NT2/D1 (cell line): ENCODE data around the gene RHBDL3.
"Not testable (repeated sequence)": the region's sequence is repeated elsewhere in the genome, so short reads cannot be mapped to it uniquely, and the experiment has no call there.

ENCODE experiments used
- DNase-seq: peaks from one replicate; pipeline ENCODE4 v3.0.0-alpha.2; 2011; ENCODE audit warnings: low read depth, low spot score
- H3K27me3 ChIP-seq: 2 replicates; pipeline ENCODE4 v1.6.0; 2011; ENCODE audit warnings: mild to moderate bottlenecking; ENCODE audit not compliant: insufficient read length, insufficient read depth
- H3K36me3 ChIP-seq: 2 replicates; pipeline ENCODE4 v1.6.1; 2011; ENCODE audit warnings: mild to moderate bottlenecking, low read length, mixed read lengths; ENCODE audit not compliant: insufficient read depth, insufficient read length
- H3K4me1 ChIP-seq: 2 replicates; pipeline ENCODE4 v1.5.1; 2011; ENCODE audit not compliant: insufficient read depth, insufficient read length
- H3K4me3 ChIP-seq: 2 replicates; pipeline ENCODE4 v1.5.1; 2011; ENCODE audit warnings: low read depth; ENCODE audit not compliant: insufficient read length
- H3K9ac ChIP-seq: 2 replicates; pipeline ENCODE4 v1.6.0; 2011; ENCODE audit warnings: low read depth; ENCODE audit not compliant: insufficient read length
- H3K9me3 ChIP-seq: 2 replicates; pipeline ENCODE4 v1.5.1; 2011; ENCODE audit warnings: mild to moderate bottlenecking, low read length; ENCODE audit not compliant: insufficient read depth
- SUZ12 ChIP-seq: IDR thresholded peaks from 2 replicates; pipeline ENCODE4 v1.6.1; 2011; ENCODE audit not compliant: insufficient read length, insufficient read depth; ENCODE audit errors: extremely low read depth
- YY1 ChIP-seq: IDR thresholded peaks from 2 replicates; pipeline ENCODE4 v1.6.1; 2011; ENCODE audit not compliant: insufficient read length, insufficient read depth
- ZNF274 ChIP-seq: IDR thresholded peaks from 2 replicates; pipeline ENCODE4 v1.6.1; 2011; ENCODE audit warnings: mild to moderate bottlenecking, low read depth, low read length

RHBDL3 gene

DNA sequence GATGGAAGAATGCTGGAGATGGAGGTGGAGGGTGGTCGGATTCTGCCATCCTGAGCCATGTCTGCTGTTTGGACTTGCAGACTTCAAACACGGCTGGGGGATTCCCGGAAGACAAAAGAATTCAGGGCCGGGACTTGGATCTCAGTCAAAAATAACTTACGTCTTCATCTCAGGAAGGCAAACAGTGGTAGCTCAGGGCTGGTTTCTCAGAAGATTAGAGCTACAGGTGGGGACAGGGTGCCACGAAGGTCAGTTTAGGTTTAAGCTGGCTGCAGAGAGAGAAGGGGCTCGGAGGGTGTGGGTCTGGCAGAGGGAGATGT, 4.3 kb upstream of the RHBDL3 start:
- Histone ChIP-seq H3K27me3 (peaks cover 12% of the 10 kb centered on the region), H3K9me3 (no peaks in the 10 kb centered on the region), H3K4me1 (peaks cover 15% of the 10 kb centered on the region), H3K4me3 (no peak overlapping the region), H3K9ac (no peak overlapping the region), H3K36me3 (no peaks in the 10 kb centered on the region)
- no peak for DNase-seq
- TF ChIP-seq YY1: no peak
- TF ChIP-seq SUZ12: no peak
- TF ChIP-seq ZNF274: no peak

DNA sequence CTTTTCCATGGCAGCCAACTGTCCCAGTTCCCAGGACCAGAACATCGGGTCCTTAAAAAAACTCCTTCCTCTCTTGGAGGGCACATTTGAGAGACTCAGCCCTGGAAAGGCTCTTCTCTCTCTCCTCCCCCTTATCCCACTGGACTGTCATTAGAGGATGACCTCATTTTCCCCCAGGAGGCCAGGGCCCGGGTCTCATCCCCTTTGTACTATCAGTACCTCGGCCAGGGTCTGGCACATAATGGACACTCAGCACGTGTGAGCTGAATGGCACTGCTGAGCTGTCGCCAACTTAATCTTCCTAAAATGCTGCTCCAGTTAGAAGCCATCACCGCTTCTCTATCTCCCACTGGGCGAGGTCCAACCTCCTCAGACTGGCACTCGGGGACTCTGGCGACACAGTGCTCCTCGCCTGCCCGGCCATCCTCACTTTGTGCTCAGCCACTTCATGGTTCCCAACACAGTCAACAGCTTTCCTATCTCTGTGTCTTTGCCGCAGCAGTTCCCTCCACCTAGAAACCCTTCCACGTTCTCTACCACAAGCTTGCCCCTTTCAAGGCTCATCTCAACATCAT, 3.6 kb upstream of the RHBDL3 start:
- H3K4me3 ChIP-seq: no peak overlapping the region
- no peak overlapping the region for H3K9ac ChIP-seq
- H3K36me3 ChIP-seq: no peaks in the 10 kb centered on the region
- TF ChIP-seq SUZ12: no peak
- TF ChIP-seq ZNF274: no peak
- TF ChIP-seq YY1: no peak
- H3K27me3 ChIP-seq: peaks cover 12% of the 10 kb centered on the region
- H3K4me1 ChIP-seq: peaks cover 11% of the 10 kb centered on the region
- no peak for DNase-seq
- no peaks in the 10 kb centered on the region for H3K9me3 ChIP-seq

DNA sequence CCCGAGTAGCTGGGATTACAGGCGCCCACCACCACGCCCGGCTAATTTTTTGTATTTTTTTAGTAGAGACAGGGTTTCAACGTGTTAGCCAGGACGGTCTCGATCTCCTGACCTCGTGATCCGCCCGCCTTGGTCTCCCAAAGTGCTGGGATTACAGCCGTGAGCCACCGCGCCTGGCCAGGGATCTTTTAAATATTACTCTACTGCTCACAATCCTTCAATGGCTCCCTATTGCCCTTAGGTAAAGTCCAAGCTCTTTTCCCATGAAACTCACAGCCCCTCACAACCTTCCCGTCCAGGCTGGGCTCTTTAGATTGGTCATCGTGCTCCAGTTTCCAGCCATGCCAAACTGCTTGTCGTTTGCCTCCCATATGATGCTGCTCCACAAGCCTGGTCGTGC, 2.1 kb upstream of the RHBDL3 start:
- not testable (repeated sequence) for H3K4me3 ChIP-seq, H3K9me3 ChIP-seq, H3K36me3 ChIP-seq, DNase-seq
- peak overlapping the region; percentile 17 for H3K9ac ChIP-seq
- peaks cover 11% of the 10 kb centered on the region for H3K4me1 ChIP-seq
- H3K27me3 ChIP-seq: peaks cover 18% of the 10 kb centered on the region

DNA sequence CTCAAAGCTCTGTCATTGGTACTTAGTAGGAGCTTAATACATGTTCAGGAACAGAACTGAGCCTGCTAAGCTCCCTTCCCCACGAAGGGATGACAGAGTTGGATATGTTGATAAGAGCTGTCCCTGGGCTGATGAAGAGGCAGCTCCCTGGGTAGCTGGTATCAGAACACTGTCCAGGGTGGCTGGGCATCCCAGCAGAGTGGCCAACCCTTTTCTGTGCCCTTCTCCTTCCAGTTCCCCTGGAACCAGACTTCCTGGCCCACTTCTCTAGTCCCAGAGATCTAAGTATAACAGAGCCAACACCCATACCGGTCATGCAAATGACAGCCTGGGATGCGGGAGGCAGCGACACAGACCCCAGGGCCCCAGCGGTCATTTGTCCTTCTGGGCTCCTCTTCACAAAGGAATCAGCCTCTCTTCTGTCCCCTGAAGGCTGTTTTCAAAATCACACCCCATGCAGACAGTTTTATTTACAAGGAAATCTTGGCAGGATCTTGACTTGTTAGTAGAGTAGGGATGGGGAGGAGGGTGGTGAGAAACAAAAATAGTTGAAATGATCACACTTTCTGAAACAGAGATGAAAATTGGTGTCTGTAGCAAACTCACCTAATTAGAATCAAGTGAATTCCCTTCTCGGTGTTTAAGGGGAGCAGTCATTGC, 1.4 kb upstream of the RHBDL3 start:
- no peaks in the 10 kb centered on the region for H3K36me3 ChIP-seq
- peak overlapping the region; percentile 17 for H3K9ac ChIP-seq
- H3K4me3 ChIP-seq: peak overlapping the region; percentile 37
- TF ChIP-seq YY1: no peak
- no peak for TF ChIP-seq SUZ12
- TF ChIP-seq ZNF274: no peak
- peaks cover 9% of the 10 kb centered on the region for H3K4me1 ChIP-seq
- no peak for DNase-seq
- H3K27me3 ChIP-seq: peaks cover 18% of the 10 kb centered on the region
- H3K9me3 ChIP-seq: no peaks in the 10 kb centered on the region

DNA sequence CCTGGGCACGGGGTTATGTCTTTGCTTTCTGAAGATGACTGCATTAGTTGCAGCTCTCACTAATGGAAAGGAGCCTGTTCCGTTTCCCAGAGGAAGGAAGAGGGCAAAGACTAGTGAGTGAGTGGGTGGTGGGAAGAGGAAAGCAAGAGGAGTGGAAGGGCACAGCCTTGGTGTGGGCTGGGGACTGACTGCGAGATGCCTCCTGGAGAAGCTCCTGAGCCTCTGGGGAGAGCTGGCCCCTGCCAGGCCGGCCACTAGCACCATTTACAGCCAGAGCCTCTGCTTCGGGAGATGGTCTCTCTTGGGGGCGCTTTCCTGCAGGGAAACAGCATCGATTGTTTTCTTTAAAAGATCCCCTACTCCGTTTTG, 825 bp upstream of the RHBDL3 start:
- Histone ChIP-seq H3K27me3 (peaks cover 18% of the 10 kb centered on the region), H3K36me3 (no peaks in the 10 kb centered on the region), H3K4me3 (peak overlapping the region; percentile 37), H3K4me1 (peaks cover 9% of the 10 kb centered on the region), H3K9ac (peak overlapping the region; percentile 77), H3K9me3 (no peaks in the 10 kb centered on the region)
- no peak for DNase-seq
- TF ChIP-seq YY1 (no peak), ZNF274 (no peak), SUZ12 (no peak)

DNA sequence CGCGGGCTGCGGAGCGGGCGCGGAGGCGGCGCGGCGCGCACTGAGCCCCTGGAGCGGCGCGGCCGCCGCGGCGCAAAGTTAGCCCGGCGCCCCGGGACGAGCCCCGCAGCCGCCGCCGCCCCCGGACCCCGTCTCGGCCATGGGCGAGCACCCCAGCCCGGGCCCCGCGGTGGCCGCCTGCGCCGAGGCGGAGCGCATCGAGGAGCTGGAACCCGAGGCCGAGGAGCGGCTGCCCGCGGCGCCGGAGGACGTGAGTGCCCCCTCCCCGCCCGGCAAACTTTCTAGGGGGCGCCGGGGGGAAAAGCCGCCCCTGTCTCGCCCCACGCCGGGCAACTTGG, 388 bp downstream of the RHBDL3 start:
- Histone ChIP-seq H3K27me3 (peaks cover 18% of the 10 kb centered on the region), H3K9ac (peak overlapping the region; percentile 85)

DNA sequence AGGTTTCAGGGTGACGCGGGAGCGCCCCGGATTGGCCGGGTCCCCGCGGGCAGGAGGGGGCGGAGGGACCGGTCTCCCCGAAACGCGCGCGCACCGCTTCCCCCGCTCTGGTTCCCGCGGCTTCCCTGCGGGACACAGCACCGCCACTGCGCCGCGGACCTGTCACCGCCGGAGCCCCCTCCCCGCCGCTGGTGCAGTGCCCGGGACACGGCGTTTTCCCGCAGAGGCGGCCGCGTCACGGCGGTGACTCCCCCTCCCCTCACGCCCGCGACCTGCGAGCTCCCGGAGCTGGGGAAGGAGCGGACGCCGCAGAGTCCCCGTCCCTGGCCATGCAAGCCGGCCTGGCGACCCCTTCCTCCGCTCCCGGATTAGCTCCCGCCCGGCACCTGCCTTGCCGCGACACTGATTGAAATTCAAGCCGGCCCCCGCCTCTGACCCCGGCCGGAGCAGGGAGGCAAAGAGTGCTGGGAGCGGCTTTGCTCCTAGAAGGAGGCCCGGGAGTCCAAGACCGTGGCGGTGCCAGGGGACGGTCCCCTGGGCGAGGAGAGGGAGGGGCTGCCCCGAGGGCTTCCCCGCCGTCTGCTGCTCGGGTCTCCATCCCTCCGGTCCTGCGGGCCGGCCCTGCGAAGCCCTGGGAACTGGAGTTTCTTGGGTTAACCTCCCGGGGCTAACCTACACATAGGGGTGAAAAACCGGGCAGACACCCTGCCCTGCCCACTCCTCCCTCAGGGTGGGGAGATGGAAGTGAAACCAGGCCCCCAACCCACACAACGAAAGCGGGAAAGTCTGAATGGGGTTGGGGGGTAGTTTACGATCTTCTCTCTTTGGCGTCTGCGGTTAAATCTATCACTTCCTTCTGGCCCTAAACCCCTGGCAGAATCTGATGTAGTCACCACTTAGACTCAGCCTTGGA, 1.0 kb downstream of the RHBDL3 start:
- TF ChIP-seq ZNF274 (no peak), SUZ12 (no peak), YY1 (no peak)
- peak overlapping the region; percentile 59 for H3K4me3 ChIP-seq
- no peaks in the 10 kb centered on the region for H3K36me3 ChIP-seq
- H3K27me3 ChIP-seq: peaks cover 18% of the 10 kb centered on the region
- no peaks in the 10 kb centered on the region for H3K9me3 ChIP-seq
- H3K9ac ChIP-seq: peak overlapping the region; percentile 85
- no peak for DNase-seq
- peaks cover 9% of the 10 kb centered on the region for H3K4me1 ChIP-seq

More for the DNA sequence above, 388 bp downstream of the RHBDL3 start:
- Histone ChIP-seq H3K4me3 (peak overlapping the region; percentile 59), H3K4me1 (peaks cover 9% of the 10 kb centered on the region), H3K36me3 (no peaks in the 10 kb centered on the region), H3K9me3 (no peaks in the 10 kb centered on the region)
- no peak for DNase-seq
- TF ChIP-seq ZNF274: no peak
- no peak for TF ChIP-seq SUZ12
- TF ChIP-seq YY1: no peak
